ENCODE results near the gene RHBDF2.

The RHBDF2 gene

GRCh38 chr17:76442341-76443338, 58.6 kb downstream of the RHBDF2 start:
- no peak for DNase-seq (ENCODE audit: low read depth)
- no peak overlapping the region for H3K4me3 ChIP-seq (ENCODE audit: control insufficient read depth, low read depth, low read length)
- TF ChIP-seq, protein P1, sequence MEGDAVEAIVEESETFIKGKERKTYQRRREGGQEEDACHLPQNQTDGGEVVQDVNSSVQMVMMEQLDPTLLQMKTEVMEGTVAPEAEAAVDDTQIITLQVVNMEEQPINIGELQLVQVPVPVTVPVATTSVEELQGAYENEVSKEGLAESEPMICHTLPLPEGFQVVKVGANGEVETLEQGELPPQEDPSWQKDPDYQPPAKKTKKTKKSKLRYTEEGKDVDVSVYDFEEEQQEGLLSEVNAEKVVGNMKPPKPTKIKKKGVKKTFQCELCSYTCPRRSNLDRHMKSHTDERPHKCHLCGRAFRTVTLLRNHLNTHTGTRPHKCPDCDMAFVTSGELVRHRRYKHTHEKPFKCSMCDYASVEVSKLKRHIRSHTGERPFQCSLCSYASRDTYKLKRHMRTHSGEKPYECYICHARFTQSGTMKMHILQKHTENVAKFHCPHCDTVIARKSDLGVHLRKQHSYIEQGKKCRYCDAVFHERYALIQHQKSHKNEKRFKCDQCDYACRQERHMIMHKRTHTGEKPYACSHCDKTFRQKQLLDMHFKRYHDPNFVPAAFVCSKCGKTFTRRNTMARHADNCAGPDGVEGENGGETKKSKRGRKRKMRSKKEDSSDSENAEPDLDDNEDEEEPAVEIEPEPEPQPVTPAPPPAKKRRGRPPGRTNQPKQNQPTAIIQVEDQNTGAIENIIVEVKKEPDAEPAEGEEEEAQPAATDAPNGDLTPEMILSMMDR (IDR thresholded peaks at IDR 0.05; ENCODE audit: control insufficient read depth, insufficient read depth, low read depth, low read length, missing control alignments), result no peak

- TF ChIP-seq, protein P1 (IDR thresholded peaks at IDR 0.05; ENCODE audit: control insufficient read depth, insufficient read depth, low read depth, low read length, missing control alignments), result no peak
Observed at GRCh38 chr17:76441686-76442340, 59.4 kb downstream of the RHBDF2 start.

GRCh38 chr17:76440751-76441362, 60.4 kb downstream of the RHBDF2 start:
- H3K4me3 ChIP-seq (ENCODE audit: control insufficient read depth, low read depth, low read length), result no peak overlapping the region
- TF ChIP-seq, protein P1 (IDR thresholded peaks at IDR 0.05; ENCODE audit: control insufficient read depth, insufficient read depth, low read depth, low read length, missing control alignments), result no peak
- DNase-seq (ENCODE audit: low read depth), result no peak

More at GRCh38 chr17:76441686-76442340, 59.4 kb downstream of the RHBDF2 start:
- no peak for DNase-seq (ENCODE audit: low read depth)
- no peak overlapping the region for H3K4me3 ChIP-seq (ENCODE audit: control insufficient read depth, low read depth, low read length)

DNA sequence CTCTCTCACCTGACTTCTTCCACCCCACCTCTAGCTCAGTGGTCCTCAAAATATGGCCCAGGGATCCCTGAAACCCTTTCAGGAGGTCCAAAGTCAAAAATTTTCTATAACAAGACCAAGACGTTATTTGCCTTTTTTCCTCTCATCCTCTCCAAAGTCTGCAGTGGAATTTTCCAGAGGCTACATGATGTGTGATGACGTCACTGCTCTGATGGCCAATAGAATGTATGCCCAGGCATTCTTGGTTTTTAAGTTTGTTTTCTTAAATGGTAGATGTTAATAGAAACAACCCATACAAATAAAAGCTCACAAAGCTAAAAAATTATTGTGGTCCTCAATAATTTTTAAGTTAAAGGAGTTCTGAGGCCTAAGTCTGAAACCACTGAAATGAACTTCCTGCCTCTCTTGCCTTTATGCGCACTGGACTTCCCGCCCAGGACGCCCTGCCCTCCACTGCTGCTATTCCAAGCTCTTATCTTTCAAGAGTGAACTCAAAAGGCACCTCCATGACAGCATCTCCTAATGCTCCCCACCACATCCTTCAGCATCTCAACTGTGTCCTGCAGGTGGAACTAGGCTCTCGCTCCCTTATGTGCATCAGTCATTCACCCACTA, 61.8 kb downstream of the RHBDF2 start:
- H3K4me3 ChIP-seq (ENCODE audit: control insufficient read depth, low read depth, low read length), result no peak overlapping the region
- TF ChIP-seq, protein P1 (IDR thresholded peaks at IDR 0.05; ENCODE audit: control insufficient read depth, insufficient read depth, low read depth, low read length, missing control alignments), result no peak
- DNase-seq (ENCODE audit: low read depth), result no peak

DNA sequence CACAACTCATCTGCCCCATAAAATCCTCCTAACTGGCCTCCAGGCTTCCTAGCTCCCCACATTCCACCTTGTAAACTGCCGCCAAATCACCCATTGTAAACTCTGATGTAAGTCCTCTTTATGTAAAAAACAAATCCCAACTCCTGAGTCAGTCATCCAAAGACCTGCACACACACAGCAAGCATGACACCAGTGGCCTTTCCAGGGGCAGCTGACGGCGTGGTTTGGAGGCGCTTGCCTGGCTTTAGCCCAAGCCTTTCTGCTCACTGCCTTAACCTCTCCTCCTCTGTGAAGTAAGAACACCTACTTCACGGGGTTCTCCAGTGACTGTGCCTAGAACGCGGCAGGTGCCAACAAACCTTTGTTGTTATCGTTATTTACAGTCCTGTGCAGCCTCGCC, 62.3 kb downstream of the RHBDF2 start:
- DNase-seq (ENCODE audit: low read depth), result no peak
- no peak overlapping the region for H3K4me3 ChIP-seq (ENCODE audit: control insufficient read depth, low read depth, low read length)
- TF ChIP-seq, protein P1 (IDR thresholded peaks at IDR 0.05; ENCODE audit: control insufficient read depth, insufficient read depth, low read depth, low read length, missing control alignments), result no peak
